Neural cell (in vitro differentiated cells): ENCODE results near the gene CREBBP. TPM values are rescaled to one million over a fixed set of nuclear protein-coding genes. Genes with fewer than 3 reads are reported as not detected.

Experiments
- H2AFZ ChIP-seq: fragments of 200-600, 300-800 bp; sonication (generic), shearing (Covaris generic); 2 replicates; pipeline ENCODE4 v1.6.0; 2014; ENCODE audit warnings: low read depth, mild to moderate bottlenecking, antibody characterized with exemption, low read length, moderate library complexity
- H3F3A ChIP-seq: fragments of 200-600 bp; shearing (Covaris generic); 2 replicates; pipeline ENCODE4 v1.6.1; 2016; ENCODE audit warnings: mild to moderate bottlenecking, moderate library complexity, mixed read lengths, antibody characterized with exemption, low read length; ENCODE audit not compliant: insufficient read depth, poor library complexity, severe bottlenecking
- H3K27ac ChIP-seq: fragments of 200-600, 300-800 bp; sonication (generic), shearing (Covaris generic); 2 replicates; pipeline ENCODE4 v1.5.1; 2014; ENCODE audit warnings: mild to moderate bottlenecking, low read length, moderate library complexity
- H3K27me3 ChIP-seq: fragments of 300-800, 200-600 bp; sonication (generic), shearing (Covaris generic); 2 replicates; pipeline ENCODE4 v1.6.0; 2014; ENCODE audit warnings: mild to moderate bottlenecking, low read depth, low read length, moderate library complexity; ENCODE audit not compliant: insufficient read depth
- H3K36me3 ChIP-seq: fragments of 300-800, 200-600 bp; sonication (generic), shearing (Covaris generic); 2 replicates; pipeline ENCODE4 v1.5.1; 2014; ENCODE audit warnings: mild to moderate bottlenecking, antibody characterized with exemption, low read length, moderate library complexity; ENCODE audit not compliant: insufficient read depth
- H3K4me2 ChIP-seq: fragments of 300-800, 200-600 bp; sonication (generic), shearing (Covaris generic); 2 replicates; pipeline ENCODE4 v1.6.0; 2014; ENCODE audit warnings: mild to moderate bottlenecking, low read length
- H3K4me3 ChIP-seq: fragments of 300-800, 200-600 bp; sonication (generic), shearing (Covaris generic); 2 replicates; pipeline ENCODE4 v1.5.1; 2014; ENCODE audit warnings: mild to moderate bottlenecking, low read length, moderate library complexity
- H3K79me2 ChIP-seq: fragments of 200-600 bp; shearing (Covaris generic); replicated peaks from 2 replicates; pipeline ENCODE4 v1.6.0; 2014; ENCODE audit warnings: mild to moderate bottlenecking, low read length, moderate library complexity; ENCODE audit not compliant: insufficient read depth
- H3K9ac ChIP-seq: fragments of 300-800, 200-600 bp; sonication (generic), shearing (Covaris generic); 2 replicates; pipeline ENCODE4 v1.6.1; 2016; ENCODE audit warnings: mild to moderate bottlenecking, low read length, mixed read lengths
- H3K9me2 ChIP-seq: fragments of 200-600 bp; shearing (Covaris generic); 2 replicates; pipeline ENCODE4 v1.6.1; 2016; ENCODE audit warnings: mild to moderate bottlenecking, low read length, mixed read lengths; ENCODE audit not compliant: insufficient read depth
- H3K9me3 ChIP-seq: fragments of 200-600, 300-800 bp; sonication (generic), shearing (Covaris generic); 2 replicates; pipeline ENCODE4 v1.6.1; 2016; ENCODE audit warnings: mild to moderate bottlenecking, mixed run types, low read length, moderate library complexity, mixed read lengths
- H4K20me1 ChIP-seq: fragments of 200-600 bp; shearing (Covaris generic); 2 replicates; pipeline ENCODE4 v1.6.1; 2016; ENCODE audit warnings: mild to moderate bottlenecking, mixed run types; ENCODE audit not compliant: insufficient read depth
- CTCF ChIP-seq: fragments of 450-650 bp; IDR thresholded peaks from 2 replicates; pipeline ENCODE4 v1.5.1; 2014; ENCODE audit warnings: antibody characterized with exemption, mild to moderate bottlenecking, moderate library complexity; ENCODE audit not compliant: poor library complexity, severe bottlenecking
- EP300 ChIP-seq: fragments of 450-650 bp; conservative IDR thresholded peaks from 2 replicates; pipeline ENCODE4 v1.6.1; 2014; ENCODE audit warnings: antibody characterized with exemption, mild to moderate bottlenecking, moderate library complexity; ENCODE audit not compliant: poor library complexity, severe bottlenecking
- EZH2 ChIP-seq: fragments of 200-600, 300-800 bp; shearing (Covaris generic), sonication (generic); IDR thresholded peaks from 2 replicates; pipeline ENCODE4 v1.6.1; 2014; ENCODE audit warnings: antibody characterized with exemption, low read length, borderline replicate concordance, mild to moderate bottlenecking; ENCODE audit not compliant: insufficient read depth, poor library complexity, severe bottlenecking
- MXI1 ChIP-seq: fragments of 450-650 bp; conservative IDR thresholded peaks from 2 replicates; pipeline ENCODE4 v1.6.1; 2014; ENCODE audit warnings: antibody characterized with exemption, mild to moderate bottlenecking; ENCODE audit not compliant: poor library complexity, severe bottlenecking
- POLR2AphosphoS5 ChIP-seq: IDR thresholded peaks from 2 replicates; pipeline ENCODE4 v1.6.1; 2012
- RAD21 ChIP-seq: fragments of 450-650 bp; conservative IDR thresholded peaks from 2 replicates; pipeline ENCODE4 v1.6.1; 2014; ENCODE audit warnings: antibody characterized with exemption, mild to moderate bottlenecking, moderate library complexity
- REST ChIP-seq: IDR thresholded peaks from 2 replicates; pipeline ENCODE4 v1.6.1; 2012; ENCODE audit warnings: borderline replicate concordance
- SMC3 ChIP-seq: fragments of 450-650 bp; conservative IDR thresholded peaks from 2 replicates; pipeline ENCODE4 v1.6.1; 2014; ENCODE audit warnings: antibody characterized with exemption, mild to moderate bottlenecking, moderate library complexity; ENCODE audit not compliant: poor library complexity
- TAF1 ChIP-seq: IDR thresholded peaks from 2 replicates; pipeline ENCODE4 v1.6.1; 2012; ENCODE audit warnings: low read depth
- polyA plus RNA-seq: library from polyadenylated mRNA; depleted of rRNA; stranded (reverse); fragments of >200 nt; gene quantifications from 2 replicates; pipeline ENCODE4 v1.2.3, GENCODE V29; 2014

The CREBBP gene
- polyA plus RNA-seq, 1 donor from 2014 or later: 3.3 TPM

- Histone ChIP-seq H3K27me3 (no peaks in the 10 kb centered on the region), H3K9ac (no peak overlapping the region), H3K9me2 (no peaks in the 10 kb centered on the region), H3K79me2 (peaks cover 89% of the 10 kb centered on the region), H2AFZ (no peak overlapping the region), H4K20me1 (peaks cover 40% of the 10 kb centered on the region), H3K27ac (no peak overlapping the region), H3K9me3 (no peaks in the 10 kb centered on the region), H3K4me3 (no peak overlapping the region), H3F3A (no peaks in the 10 kb centered on the region), H3K36me3 (no peaks in the 10 kb centered on the region), H3K4me2 (no peak overlapping the region)
- TF ChIP-seq TAF1 (no peak), SMC3 (no peak), POLR2AphosphoS5 (no peak), EP300 (no peak)
Observed at GRCh38 chr16:3859889-3860288, 20.6 kb downstream of the CREBBP start.

GRCh38 chr16:3858801-3859200, 21.7 kb downstream of the CREBBP start:
- Histone ChIP-seq H3K9me2 (no peaks in the 10 kb centered on the region), H2AFZ (no peak overlapping the region), H3F3A (no peaks in the 10 kb centered on the region), H4K20me1 (peaks cover 36% of the 10 kb centered on the region), H3K79me2 (peaks cover 89% of the 10 kb centered on the region), H3K36me3 (no peaks in the 10 kb centered on the region), H3K4me2 (no peak overlapping the region), H3K27me3 (no peaks in the 10 kb centered on the region), H3K4me3 (no peak overlapping the region), H3K9me3 (no peaks in the 10 kb centered on the region), H3K9ac (no peak overlapping the region), H3K27ac (no peak overlapping the region)
- TF ChIP-seq MXI1 (no peak), POLR2AphosphoS5 (no peak), EP300 (no peak), SMC3 (no peak), CTCF (no peak), EZH2 (no peak), RAD21 (no peak), REST (no peak), TAF1 (no peak)
